CD14-positive monocyte (primary cell): ENCODE data around the gene CHCHD10. TPM values are rescaled to one million over a fixed set of nuclear protein-coding genes. Genes with fewer than 3 reads are reported as not detected.

Source experiments
- DNase-seq, 3 donors: peaks; one replicate each; pipeline ENCODE4 v3.0.0-alpha.2; 2011 to 2022
- H2AFZ ChIP-seq: 2 replicates; pipeline ENCODE4 v1.6.0; 2012; ENCODE audit warnings: mild to moderate bottlenecking, low read depth, low read length, inconsistent platforms; ENCODE audit not compliant: insufficient read depth, poor library complexity, severe bottlenecking
- H3K27ac ChIP-seq, 2 donors: 1 replicate in 1 of 2; 2 replicates in 1 of 2; pipeline ENCODE4 v1.5.1; 2012 to 2013; ENCODE audit warnings: low read length in 2 of 2, control low read depth in 1 of 2, inconsistent platforms in 1 of 2, low read depth in 1 of 2, mild to moderate bottlenecking in 1 of 2
- H3K27me3 ChIP-seq, 2 donors: one replicate each; pipeline versions ENCODE4 v1.6.0 to v1.6.1; 2011 to 2013; ENCODE audit warnings: low read length in 2 of 2; ENCODE audit not compliant: control insufficient read depth in 2 of 2, insufficient read depth in 2 of 2
- H3K36me3 ChIP-seq, 2 donors: replicated peaks in 1 of 2; 1 replicate in 1 of 2; 2 replicates in 1 of 2; pipeline versions ENCODE4 v1.5.1 to v1.6.1; 2012 to 2013; ENCODE audit warnings: low read length in 2 of 2, control low read depth in 1 of 2, inconsistent platforms in 1 of 2, mild to moderate bottlenecking in 1 of 2; ENCODE audit not compliant: insufficient read depth in 2 of 2, control insufficient read depth in 1 of 2
- H3K4me1 ChIP-seq, 2 donors: 1 replicate in 1 of 2; 2 replicates in 1 of 2; pipeline versions ENCODE4 v1.5.1 to v1.6.1; 2012 to 2013; ENCODE audit warnings: low read length in 2 of 2, control low read depth in 1 of 2, inconsistent platforms in 1 of 2, mild to moderate bottlenecking in 1 of 2, moderate library complexity in 1 of 2; ENCODE audit not compliant: insufficient read depth in 2 of 2, control insufficient read depth in 1 of 2
- H3K4me2 ChIP-seq: replicated peaks from 2 replicates; pipeline ENCODE3; 2012; ENCODE audit warnings: low read length, moderate library complexity, mild to moderate bottlenecking; ENCODE audit not compliant: poor library complexity, severe bottlenecking; ENCODE audit errors: extremely low read depth
- H3K4me3 ChIP-seq, 3 experiments: fragments of 200-600 bp in 1 of 3; sonication (generic) in 1 of 3; replicated peaks in 1 of 3; 1 replicate in 2 of 3; 2 replicates in 1 of 3; pipeline ENCODE4 v1.5.1; 2011 to 2013; ENCODE audit warnings: low read length in 3 of 3, mild to moderate bottlenecking in 3 of 3, control low read depth in 2 of 3, low read depth in 2 of 3, inconsistent platforms in 1 of 3, moderate library complexity in 1 of 3
- H3K79me2 ChIP-seq: 2 replicates; pipeline ENCODE4 v1.6.0; 2012; ENCODE audit warnings: mild to moderate bottlenecking, control low read depth, inconsistent platforms, low read length, moderate library complexity; ENCODE audit not compliant: insufficient read depth
- H3K9ac ChIP-seq: 2 replicates; pipeline ENCODE4 v1.6.0; 2017; ENCODE audit warnings: low read length, mild to moderate bottlenecking; ENCODE audit not compliant: insufficient read depth, poor library complexity, severe bottlenecking
- H3K9me3 ChIP-seq, 2 donors: replicated peaks in 1 of 2; 1 replicate in 1 of 2; 2 replicates in 1 of 2; pipeline versions ENCODE4 v1.5.1 to v1.6.1; 2012 to 2013; ENCODE audit warnings: low read length in 2 of 2, control low read depth in 1 of 2; ENCODE audit not compliant: control insufficient read depth in 1 of 2, insufficient read depth in 1 of 2
- H4K20me1 ChIP-seq: 2 replicates; pipeline ENCODE4 v1.6.0; 2012; ENCODE audit warnings: mild to moderate bottlenecking, low read length, control low read depth, moderate library complexity; ENCODE audit not compliant: insufficient read depth
- H3K27ac Mint-ChIP-seq, 7 donors: one replicate each; pipeline ENCODE4 v1.8.0; 2020; ENCODE audit warnings: mild to moderate bottlenecking in 7 of 7, mixed read lengths in 7 of 7, moderate library complexity in 6 of 7, inconsistent platforms in 2 of 7
- H3K27me3 Mint-ChIP-seq, 3 donors: one replicate each; pipeline ENCODE4 v1.8.0; 2021 to 2022; ENCODE audit warnings: low read depth in 3 of 3, mild to moderate bottlenecking in 3 of 3, mixed read lengths in 3 of 3, moderate library complexity in 3 of 3, inconsistent platforms in 1 of 3
- H3K36me3 Mint-ChIP-seq, 2 donors: one replicate each; pipeline ENCODE4 v1.8.0; 2020; ENCODE audit warnings: mixed read lengths in 2 of 2, inconsistent platforms in 1 of 2, mild to moderate bottlenecking in 1 of 2
- H3K4me1 Mint-ChIP-seq: one replicate; pipeline ENCODE4 v1.8.0; 2020; ENCODE audit warnings: mild to moderate bottlenecking, mixed read lengths
- H3K4me3 Mint-ChIP-seq, 2 donors: one replicate each; pipeline ENCODE4 v1.8.0; 2020; ENCODE audit warnings: mild to moderate bottlenecking in 2 of 2, mixed read lengths in 2 of 2, moderate library complexity in 1 of 2
- H3K9me3 Mint-ChIP-seq, 7 donors: one replicate each; pipeline ENCODE4 v1.8.0; 2020 to 2022; ENCODE audit warnings: mixed read lengths in 7 of 7, mild to moderate bottlenecking in 6 of 7, moderate library complexity in 6 of 7, inconsistent platforms in 2 of 7
- WGBS: methylation state at CpG from one replicate; pipeline ENCODE4 v1.1.5; 2013; ENCODE audit warnings: missing lambda C conversion rate; ENCODE audit not compliant: insufficient coverage; 5-methylcytosine and 5-hydroxymethylcytosine counted together
- intact Hi-C, 2 donors: fragments of 100-400 bp; cut with micrococcal nuclease; formaldehyde crosslinking; loops; one replicate each; pipeline versions ENCODE4 v1.15.0 to v1.15.1; 2023
- polyA plus RNA-seq, 3 donors: library from polyadenylated mRNA; depleted of rRNA in 1 of 3; unstranded in 2 of 3; stranded (reverse) in 1 of 3; fragments of 300-500 nt in 2 of 3; fragments of >200 nt in 1 of 3; fragmentation: Illumina TruSeq in 2 of 3; gene quantifications; 1 replicate in 2 of 3; 2 replicates in 1 of 3; pipeline ENCODE4 v1.2.3, GENCODE V29; 2012 to 2021
- TF ChIP-seq, protein P1 (sequence below): fragments of 200-600 bp; IDR thresholded peaks from one replicate; pipeline ENCODE4 v1.8.0; 2022; ENCODE audit warnings: antibody characterized with exemption, mild to moderate bottlenecking

Gene CHCHD10
- polyA plus RNA-seq, 3 donors: 15.3 to 46.7 (median 26.8) TPM

DNA sequence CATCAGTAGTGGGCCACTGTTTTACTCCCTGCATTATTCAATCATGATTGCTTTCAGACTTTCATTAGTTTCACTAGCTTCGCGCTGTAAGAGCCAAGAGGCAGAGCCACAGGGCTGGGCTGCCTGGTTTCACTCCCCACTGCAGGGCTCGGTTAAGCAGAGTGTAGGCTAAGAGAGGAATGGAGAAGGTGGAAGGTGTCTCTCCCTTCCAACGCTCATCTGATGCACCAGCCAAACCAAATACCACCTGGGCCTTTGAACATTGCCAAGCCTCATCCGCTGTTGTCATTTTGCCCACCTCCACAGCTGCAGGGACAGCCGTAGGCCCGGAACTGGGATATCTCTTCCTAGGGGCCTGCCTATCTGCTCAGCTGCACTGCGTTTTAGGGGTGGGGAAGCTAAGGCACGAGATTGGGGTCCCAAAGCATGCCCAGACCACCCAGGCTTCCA lies 18.5 kb upstream of the CHCHD10 start:
- Histone ChIP-seq H3K27ac (peak overlapping the region; percentile 89 to 93), H4K20me1 (peaks cover 36% of the 10 kb centered on the region), H3K27me3 (no peaks in the 10 kb centered on the region), H3K9ac (peak overlapping the region; percentile 99), H3K36me3 (peaks cover 0 to 16% of the 10 kb centered on the region in 2 donors), H3K79me2 (peaks cover 41% of the 10 kb centered on the region), H3K4me2 (peak overlapping the region; percentile 80), H3K4me3 (peak overlapping the region in 2 of 3 experiments; percentile 24 to 80), H2AFZ (peak overlapping the region; percentile 85), H3K4me1 (peaks cover 14 to 19% of the 10 kb centered on the region in 2 donors), H3K9me3 (no peaks in the 10 kb centered on the region)
- TF ChIP-seq, protein P1, sequence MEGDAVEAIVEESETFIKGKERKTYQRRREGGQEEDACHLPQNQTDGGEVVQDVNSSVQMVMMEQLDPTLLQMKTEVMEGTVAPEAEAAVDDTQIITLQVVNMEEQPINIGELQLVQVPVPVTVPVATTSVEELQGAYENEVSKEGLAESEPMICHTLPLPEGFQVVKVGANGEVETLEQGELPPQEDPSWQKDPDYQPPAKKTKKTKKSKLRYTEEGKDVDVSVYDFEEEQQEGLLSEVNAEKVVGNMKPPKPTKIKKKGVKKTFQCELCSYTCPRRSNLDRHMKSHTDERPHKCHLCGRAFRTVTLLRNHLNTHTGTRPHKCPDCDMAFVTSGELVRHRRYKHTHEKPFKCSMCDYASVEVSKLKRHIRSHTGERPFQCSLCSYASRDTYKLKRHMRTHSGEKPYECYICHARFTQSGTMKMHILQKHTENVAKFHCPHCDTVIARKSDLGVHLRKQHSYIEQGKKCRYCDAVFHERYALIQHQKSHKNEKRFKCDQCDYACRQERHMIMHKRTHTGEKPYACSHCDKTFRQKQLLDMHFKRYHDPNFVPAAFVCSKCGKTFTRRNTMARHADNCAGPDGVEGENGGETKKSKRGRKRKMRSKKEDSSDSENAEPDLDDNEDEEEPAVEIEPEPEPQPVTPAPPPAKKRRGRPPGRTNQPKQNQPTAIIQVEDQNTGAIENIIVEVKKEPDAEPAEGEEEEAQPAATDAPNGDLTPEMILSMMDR: no peak
- H3K4me1 Mint-ChIP-seq: peaks cover 15% of the 10 kb centered on the region
- H3K27me3 Mint-ChIP-seq: peaks cover 0 to 4% (median 1%) of the 10 kb centered on the region in 3 donors
- H3K27ac Mint-ChIP-seq: peak overlapping the region; percentile 42 to 94 (median 87)
- H3K9me3 Mint-ChIP-seq: no peaks in the 10 kb centered on the region
- intact Hi-C loops: loop anchor here (2.0 to 5.0 kb wide), 3 partner anchors 53 to 226 kb away; partner anchors contain the start of genes DERL3 (in 2 of the 2) and CABIN1 (in 1 of the 2)
- no peak for DNase-seq
- 100% methylated on average over 1 of the region's 9 CpGs for WGBS
- peaks cover 0 to 11% of the 10 kb centered on the region in 2 donors for H3K36me3 Mint-ChIP-seq
- peak overlapping the region in 1 of 2 donors; percentile 91 for H3K4me3 Mint-ChIP-seq

DNA sequence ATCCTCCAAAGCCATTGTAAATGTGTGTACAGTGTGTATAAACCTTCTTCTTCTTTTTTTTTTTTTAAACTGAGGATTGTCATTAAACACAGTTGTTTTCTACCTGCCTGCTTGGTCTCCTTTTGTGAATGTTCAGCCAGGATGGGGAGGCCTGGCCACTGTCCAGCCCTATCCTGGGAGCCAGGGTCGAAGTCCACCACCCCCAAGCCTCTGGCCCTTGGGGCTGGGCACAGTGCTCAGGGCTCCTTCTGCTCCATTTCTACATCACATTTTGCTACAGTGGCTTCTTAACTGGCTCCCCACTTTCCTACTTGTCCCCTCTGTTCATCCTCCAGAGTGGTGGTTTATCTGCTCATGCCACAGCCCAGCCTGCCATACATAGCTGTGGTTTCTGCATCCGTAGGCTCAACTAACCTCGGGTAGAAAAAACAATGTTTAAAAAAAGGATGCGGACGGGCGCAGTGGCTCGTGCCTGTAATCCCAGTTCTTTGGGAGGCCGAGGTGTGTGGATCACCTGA lies 16.5 kb upstream of the CHCHD10 start:
- no peak overlapping the region for H3K4me3 Mint-ChIP-seq
- Histone ChIP-seq H3K4me2 (no peak overlapping the region), H2AFZ (peak overlapping the region; percentile 48), H3K27me3 (no peaks in the 10 kb centered on the region), H3K4me3 (no peak overlapping the region), H4K20me1 (peaks cover 21% of the 10 kb centered on the region), H3K9me3 (no peaks in the 10 kb centered on the region), H3K36me3 (peaks cover 0 to 2% of the 10 kb centered on the region in 2 donors), H3K79me2 (peaks cover 21% of the 10 kb centered on the region), H3K27ac (no peak overlapping the region), H3K4me1 (peaks cover 14 to 19% of the 10 kb centered on the region in 2 donors), H3K9ac (no peak overlapping the region)
- H3K27ac Mint-ChIP-seq: no peak overlapping the region
- peaks cover 0 to 6% (median 1%) of the 10 kb centered on the region in 3 donors for H3K27me3 Mint-ChIP-seq
- peaks cover 0 to 2% of the 10 kb centered on the region in 2 donors for H3K36me3 Mint-ChIP-seq
- WGBS: 13% methylated on average over 1 of the region's 8 CpGs
- H3K9me3 Mint-ChIP-seq: no peaks in the 10 kb centered on the region
- H3K4me1 Mint-ChIP-seq: peaks cover 13% of the 10 kb centered on the region
- no peak for DNase-seq
- TF ChIP-seq, protein P1: no peak
- intact Hi-C loops: no loop called here
